Myocyte (in vitro differentiated cells): ENCODE results near the gene SH2B2. TPM values are rescaled to one million over a fixed set of nuclear protein-coding genes. Genes with fewer than 3 reads are reported as not detected.
A peak's percentile ranks its signal among the peaks of the same experiment; 100 is the strongest.

Source experiments
- DNase-seq: peaks from one replicate; pipeline ENCODE4 v3.0.0-alpha.2; 2012; ENCODE audit warnings: low read depth
- polyA plus RNA-seq: library from polyadenylated mRNA; unstranded; fragments of >200 nt; gene quantifications from one replicate; pipeline ENCODE4 v1.2.1, GENCODE V29; 2012; ENCODE audit warnings: missing spikeins
- total RNA-seq: library from RNA; depleted of rRNA; stranded (reverse); fragments of >200 nt; gene quantifications from 2 replicates; pipeline ENCODE4 v1.2.3, GENCODE V29; 2014

SH2B2 gene
- total RNA-seq: 32.1 and 51.6 TPM in 2 replicates
- 7.6 TPM for polyA plus RNA-seq

- peak; percentile 74 for DNase-seq
Measured at GRCh38 chr7:102286237-102287110, at the start of gene SH2B2. Gene SH2B2 (plus strand): TSS chr7:102286868. CDS start chr7:102300551, 13,683 bp downstream.

- no peak for DNase-seq
Measured at GRCh38 chr7:102239206-102239820, 47.4 kb upstream of the SH2B2 start.

- DNase-seq: no peak
Measured at GRCh38 chr7:102241431-102241830, 45.2 kb upstream of the SH2B2 start.

GRCh38 chr7:102244601-102245000, 42.1 kb upstream of the SH2B2 start:
- no peak for DNase-seq

GRCh38 chr7:102248081-102248455, 38.6 kb upstream of the SH2B2 start:
- DNase-seq: no peak

GRCh38 chr7:102248456-102249395, 37.9 kb upstream of the SH2B2 start:
- no peak for DNase-seq

GRCh38 chr7:102251531-102252365, 34.9 kb upstream of the SH2B2 start:
- no peak for DNase-seq

- no peak for DNase-seq
Measured at GRCh38 chr7:102252366-102252982, 34.2 kb upstream of the SH2B2 start.

GRCh38 chr7:102253066-102253972, 33.3 kb upstream of the SH2B2 start:
- no peak for DNase-seq

GRCh38 chr7:102253973-102254370, 32.7 kb upstream of the SH2B2 start:
- DNase-seq: peak; percentile 99

GRCh38 chr7:102254521-102254920, 32.1 kb upstream of the SH2B2 start:
- DNase-seq: peak; percentile 80

- DNase-seq: no peak
Measured at GRCh38 chr7:102255501-102255900, 31.2 kb upstream of the SH2B2 start.

GRCh38 chr7:102255916-102256315, 30.8 kb upstream of the SH2B2 start:
- DNase-seq: no peak

GRCh38 chr7:102258073-102258748, 28.5 kb upstream of the SH2B2 start:
- no peak for DNase-seq

GRCh38 chr7:102258749-102259107, 27.9 kb upstream of the SH2B2 start:
- DNase-seq: no peak

GRCh38 chr7:102260856-102261255, 25.8 kb upstream of the SH2B2 start:
- DNase-seq: peak; percentile 38

GRCh38 chr7:102261451-102261850, 25.2 kb upstream of the SH2B2 start:
- no peak for DNase-seq

- DNase-seq: no peak
Measured at GRCh38 chr7:102262546-102262945, 24.1 kb upstream of the SH2B2 start.
